DMS153 (cell line): ENCODE data around the gene CNTNAP2.

Source experiments
- DNase-seq: peaks from one replicate; lab custom pipeline; 2025; lab: John Stamatoyannopoulos, UW

Gene CNTNAP2

DNA sequence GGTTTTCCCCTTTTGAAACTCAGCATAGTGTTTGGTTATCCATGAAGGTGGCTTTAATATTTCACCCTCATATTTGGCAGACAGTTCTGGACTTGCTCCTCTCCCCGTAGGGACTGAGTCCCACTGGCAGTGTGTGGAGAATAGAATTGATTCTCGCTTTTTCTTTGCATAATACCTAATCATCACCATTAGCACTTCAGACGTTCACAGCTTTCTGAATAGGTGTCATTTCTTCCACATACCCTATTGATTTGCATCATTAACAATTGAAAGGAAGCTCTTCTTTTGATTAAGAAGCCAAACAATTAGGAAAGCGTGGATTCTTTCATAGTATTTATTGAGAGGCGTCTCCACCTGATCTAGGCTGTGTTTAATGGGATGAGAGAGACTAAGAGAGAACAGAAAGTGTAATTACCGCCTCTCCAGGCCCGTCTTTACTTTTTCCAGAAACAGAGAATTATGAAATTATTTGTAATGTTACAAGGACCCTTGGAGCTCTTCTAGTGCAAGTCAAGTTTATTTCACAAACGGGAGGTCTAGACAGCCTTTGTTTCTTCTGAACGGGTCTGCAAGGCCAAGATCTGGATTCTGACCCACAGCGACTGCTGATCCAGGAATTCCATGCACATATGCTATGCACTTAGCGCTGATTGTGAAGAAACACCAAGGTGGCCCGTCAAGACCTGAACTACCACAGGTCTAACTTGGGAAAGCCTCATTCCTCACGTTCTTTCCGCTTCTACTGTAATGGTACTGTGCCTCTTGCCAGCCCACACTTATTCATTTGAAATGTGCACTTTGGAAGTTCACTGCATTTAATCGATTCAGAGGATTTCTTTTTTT, 2224.1 kb downstream of the CNTNAP2 start:
- DNase-seq: no peak

DNA sequence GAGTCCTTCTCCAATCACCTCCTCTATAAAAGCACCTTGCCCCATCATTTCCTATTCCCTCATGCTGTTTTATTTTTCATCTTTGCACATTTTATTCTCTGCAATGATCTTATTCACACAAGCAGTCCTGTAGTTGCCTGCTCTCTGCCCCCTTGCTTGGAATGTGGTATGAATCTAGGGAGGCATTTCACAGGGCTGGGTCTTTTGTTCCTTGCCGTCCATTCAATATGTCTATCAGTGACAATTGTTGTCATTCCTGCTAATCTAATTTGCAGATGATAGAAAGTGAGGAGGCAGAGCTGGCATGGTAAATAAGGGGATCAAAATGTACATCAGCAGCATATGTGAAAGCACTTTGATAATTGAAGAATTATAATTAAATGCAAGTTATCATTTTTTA, 2227.8 kb downstream of the CNTNAP2 start:
- no peak for DNase-seq

DNA sequence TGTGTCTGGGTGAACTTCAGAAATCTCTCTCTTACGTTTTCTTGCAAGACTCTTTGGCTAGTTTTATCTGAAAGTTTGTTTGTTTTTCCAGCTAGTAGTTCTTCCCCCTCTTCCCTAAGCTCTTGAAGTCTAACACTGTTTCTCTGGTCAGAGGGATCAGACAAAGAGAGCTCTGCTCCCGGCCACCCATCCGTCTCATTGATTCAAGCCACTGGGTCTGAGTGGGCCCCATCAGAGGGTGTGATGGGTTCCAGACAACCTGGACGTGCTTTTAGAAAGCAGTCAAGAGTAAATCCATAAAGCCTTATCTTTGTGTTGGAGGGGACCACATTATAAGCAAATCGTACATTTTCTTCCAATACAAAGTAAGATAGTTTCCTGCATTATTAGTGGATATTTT, 2231.4 kb downstream of the CNTNAP2 start:
- DNase-seq: no peak

DNA sequence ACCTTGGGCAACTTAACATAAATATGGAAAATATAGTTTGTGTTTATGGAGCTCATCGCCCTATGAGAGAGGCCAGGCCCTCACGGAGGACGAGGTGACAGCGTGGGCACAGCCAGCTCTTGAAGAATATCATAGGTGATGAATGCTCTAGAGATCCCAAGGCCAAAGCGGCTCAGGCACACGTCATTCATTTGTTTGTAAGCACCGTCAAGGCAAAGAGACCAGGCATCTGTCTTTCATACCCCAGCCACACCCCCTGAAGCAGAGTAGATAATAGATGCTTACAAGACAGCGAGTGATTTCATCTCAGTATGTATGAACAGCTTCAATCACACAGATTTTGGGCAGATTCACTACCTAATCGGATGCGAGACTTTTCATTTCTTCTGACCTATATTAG, 2231.9 kb downstream of the CNTNAP2 start:
- DNase-seq: no peak

DNA sequence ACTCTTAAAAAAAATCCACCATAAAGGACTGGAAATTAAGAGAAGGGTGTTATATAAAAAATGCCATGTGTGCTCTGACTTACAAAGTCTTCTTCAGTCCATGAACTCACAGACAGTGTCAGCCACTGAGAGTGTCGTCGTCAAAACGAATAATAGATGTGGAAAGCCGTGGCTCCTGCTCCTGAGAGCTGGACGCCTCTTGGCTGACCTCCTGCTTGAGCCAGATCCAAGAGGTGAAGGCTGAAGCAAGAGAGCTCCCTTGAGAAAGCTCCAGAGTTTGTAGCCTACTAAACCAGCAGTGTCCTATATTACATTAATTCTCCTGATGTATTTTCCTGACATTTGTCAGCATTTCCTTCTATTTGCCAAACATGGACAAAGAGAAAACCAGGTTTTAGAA, 2239.7 kb downstream of the CNTNAP2 start:
- DNase-seq: no peak

DNA sequence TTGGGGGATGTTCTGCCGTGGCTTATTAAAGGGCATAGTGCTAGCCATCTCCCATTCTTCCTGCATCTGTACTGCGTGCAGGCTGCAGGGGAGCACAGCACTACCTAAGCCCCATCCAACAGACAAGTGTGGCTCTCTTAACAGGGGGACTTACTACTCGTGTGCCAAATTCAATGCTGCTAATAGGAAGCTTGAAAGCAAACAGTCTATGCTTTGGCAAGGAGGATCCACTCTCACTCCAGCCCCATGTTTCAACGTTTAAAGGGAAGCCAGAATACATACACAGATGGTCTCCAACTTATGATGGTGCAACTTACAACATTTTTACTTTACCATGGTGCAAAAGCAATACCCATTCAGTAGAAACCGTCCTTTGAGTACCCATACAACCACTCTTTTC, 2245.9 kb downstream of the CNTNAP2 start:
- DNase-seq: no peak

DNA sequence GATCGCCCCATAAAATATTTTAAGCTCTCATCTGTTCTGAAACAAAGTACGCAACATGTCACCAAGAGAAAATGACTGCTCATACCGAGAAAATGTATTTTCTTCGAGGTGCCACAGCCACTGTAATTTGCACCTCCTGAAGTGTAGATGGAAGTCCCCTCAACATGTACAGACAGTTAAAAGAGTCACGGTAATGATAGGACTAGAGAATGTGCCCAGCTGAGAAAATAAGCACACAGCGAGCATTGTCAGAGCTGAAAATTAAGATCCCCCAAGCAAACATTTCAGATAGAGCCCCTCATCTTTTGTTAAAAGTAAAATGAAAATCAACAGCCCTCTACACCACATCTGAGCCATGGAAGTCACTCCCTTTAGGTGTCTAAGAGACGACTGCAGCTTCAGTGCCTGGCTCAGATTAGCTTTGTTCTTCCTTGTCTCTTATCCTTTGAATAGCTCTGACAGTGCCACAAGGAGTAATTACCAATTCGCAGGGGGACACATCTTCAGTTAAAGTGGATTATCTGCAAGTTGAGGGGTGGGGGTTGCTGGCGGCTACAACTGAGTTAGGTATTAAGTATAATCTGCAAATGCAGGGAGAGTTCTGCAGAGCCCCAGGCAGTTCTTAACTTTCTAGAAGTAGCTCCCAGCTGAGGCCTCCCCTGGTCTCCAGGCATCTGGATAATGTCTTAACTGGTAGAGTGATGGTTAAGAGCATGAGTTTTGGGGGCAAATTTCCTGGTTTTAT, 2251.3 kb downstream of the CNTNAP2 start:
- no peak for DNase-seq

DNA sequence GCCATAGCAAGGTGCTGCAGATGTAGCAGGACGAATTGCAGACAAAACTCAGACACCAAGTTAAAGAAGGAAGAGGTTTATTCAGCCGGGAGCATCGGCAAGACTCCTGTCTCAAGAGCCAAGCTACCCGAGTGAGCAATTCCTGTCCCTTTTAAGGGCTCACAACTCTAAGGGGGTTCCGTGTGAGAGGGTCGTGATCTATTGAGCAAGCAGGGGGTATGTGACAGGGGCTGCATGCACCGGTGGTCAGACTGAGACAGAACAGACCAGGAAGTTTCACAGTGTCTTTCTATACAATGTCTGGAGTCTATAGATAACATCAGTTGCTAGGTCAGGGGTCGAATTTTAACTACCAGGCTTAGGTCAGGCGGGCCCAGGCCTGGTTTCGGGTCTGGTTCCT, 2252.0 kb downstream of the CNTNAP2 start:
- DNase-seq: no peak

DNA sequence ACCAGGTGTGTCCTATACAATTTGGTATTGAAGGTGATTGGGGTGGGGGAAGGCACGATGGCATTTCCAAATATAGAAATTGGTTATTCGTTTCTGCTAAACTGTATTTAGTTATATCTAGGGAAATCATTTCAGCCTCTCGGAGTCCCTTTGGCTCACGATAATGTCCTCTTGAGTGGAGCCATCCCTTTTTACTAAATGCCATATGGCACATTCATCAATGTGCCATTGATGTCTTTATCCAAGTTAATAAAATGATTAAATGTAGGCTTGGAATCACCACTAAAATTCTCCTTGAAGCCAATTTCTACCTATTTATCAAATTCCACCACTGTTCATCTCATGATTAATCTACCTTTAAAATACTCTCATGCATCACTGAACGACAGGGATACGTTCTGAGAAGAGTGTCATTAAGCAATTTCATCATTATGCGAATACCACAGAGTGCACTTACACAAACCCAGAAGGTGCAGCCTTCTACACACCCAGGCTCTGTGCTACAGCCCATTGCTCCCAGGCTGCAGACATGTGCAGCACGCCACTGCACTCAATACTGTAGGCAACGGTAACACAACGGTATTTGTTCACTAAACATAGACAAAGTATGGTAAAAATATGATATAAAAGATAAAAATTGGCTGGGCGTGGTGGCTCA, 2254.8 kb downstream of the CNTNAP2 start:
- DNase-seq: no peak

DNA sequence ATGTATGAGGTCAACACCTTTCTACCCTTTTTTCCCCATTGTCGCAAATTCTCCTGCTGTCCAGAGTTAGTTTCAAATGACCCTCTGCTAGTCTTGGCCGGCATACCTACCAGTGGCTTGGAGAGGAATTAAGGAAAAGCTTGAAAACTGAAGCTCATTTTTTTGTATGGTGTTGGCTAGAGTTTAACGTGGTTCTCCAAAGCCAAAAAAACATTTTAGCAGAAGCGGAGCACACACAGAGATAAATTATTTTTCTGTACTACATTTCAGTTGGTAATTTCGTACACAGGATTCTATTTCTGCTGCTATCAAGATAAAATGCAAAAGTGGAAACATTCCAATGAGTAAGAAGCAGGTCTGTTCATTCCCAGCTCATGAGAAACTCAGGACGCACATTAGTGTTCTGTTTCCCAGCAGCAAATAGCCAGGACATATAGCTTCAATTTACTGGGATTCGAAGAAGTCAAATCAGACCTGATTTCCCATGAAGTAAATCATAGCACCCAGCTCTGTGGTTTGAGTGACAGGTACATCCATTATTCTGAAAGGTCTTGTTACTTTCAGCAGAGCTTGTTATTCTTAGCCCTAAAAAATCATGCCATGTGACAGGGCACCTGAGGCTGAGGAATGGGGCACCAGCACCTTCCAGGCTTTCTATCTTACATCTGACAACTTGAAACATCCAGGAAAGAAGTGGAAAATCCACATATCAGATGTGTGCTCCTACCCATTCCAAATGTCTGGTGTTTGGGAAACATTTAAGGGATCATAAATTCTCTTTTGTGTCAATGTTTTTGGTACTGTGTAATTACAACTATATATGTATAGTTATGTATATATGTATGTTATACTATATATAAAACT, 2258.0 kb downstream of the CNTNAP2 start:
- no peak for DNase-seq

DNA sequence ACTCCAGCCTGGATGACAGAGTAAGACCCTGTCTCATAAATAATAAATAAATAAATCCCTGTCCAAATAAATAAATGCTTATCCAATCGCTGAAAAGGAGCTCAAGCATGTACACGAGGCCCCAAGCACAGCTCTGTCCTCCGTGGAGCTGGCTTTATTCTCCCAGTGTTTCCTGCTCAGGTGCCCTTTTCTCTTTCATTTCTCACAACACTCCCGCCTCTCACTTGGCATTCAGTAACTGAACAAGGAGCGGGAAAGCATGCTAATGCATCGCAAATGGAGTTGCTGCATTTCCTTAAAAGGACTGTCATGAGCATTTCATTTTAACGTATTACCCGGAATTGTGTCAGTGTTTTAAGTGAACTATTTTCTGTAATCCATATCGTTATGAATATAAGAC, 2263.1 kb downstream of the CNTNAP2 start:
- DNase-seq: no peak

DNA sequence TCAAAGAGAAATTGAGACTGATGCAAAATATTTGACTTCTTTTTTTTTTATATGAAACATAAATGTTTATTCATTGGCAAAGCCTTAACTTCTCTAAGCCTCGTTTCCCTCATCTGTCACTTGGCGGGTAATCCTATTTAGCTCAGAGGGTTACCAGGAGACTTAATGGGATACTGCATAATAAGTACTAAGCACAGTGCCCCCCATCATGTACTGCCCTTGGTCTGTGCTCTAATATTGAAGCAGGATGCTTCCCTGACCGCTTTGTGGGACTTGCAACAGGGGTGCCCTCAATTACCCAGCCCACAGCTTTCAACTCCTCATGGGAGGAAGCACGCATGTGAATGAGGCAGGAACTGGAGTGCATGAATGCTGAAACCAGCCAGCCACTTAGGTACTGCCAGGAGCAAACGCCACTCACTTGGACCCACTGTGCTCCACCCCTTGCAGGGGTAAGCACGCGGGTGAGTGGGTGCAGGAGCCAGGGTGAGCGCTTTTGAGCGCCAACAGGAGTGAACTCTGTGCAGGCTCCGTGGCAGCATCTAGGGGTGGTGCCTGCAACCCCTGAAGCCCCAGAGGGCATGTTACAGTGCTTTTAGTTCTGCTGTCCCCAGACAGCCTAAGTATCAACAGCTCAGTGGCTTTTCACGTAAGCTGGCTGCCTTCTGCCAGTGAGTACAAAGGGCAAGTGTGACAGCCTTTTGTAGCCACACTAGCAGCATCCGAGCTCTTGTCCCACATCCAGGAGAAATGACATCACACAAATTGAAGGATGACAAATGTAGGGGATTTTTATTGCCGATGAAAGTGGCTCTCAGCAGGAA, 2264.2 kb downstream of the CNTNAP2 start:
- DNase-seq: no peak

DNA sequence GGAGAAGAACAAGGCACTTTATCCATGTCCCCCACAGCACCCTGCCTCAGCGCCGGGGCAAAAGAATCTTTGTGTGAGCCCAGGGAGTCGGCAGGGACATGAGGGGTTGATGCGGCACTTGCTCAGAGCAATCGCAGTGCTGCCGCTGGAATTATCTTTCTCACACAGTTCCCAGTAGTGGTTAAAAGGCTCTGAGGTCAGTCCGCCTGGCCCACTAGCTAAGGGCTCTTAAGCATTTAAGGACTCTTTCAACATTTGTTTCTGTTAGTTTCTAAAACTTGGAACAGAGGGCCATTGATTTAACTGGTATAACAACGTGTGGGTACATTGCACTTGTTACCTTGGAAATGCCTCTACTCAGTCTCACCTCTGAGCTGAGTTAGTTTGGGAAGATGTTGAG, 2266.0 kb downstream of the CNTNAP2 start:
- DNase-seq: no peak

DNA sequence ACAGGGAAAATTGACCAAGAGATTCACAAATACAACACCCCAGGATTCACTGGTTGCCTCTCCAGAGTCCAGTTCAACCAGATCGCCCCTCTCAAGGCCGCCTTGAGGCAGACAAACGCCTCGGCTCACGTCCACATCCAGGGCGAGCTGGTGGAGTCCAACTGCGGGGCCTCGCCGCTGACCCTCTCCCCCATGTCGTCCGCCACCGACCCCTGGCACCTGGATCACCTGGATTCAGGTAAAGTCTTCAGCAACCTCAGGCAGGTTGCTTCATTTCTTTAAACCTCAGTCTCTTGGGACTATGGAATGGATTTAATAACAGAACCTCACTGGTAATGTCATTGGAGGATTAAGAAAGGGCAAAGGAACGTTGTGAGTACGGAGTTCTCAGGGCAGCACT, 2267.1 kb downstream of the CNTNAP2 start:
- no peak for DNase-seq

DNA sequence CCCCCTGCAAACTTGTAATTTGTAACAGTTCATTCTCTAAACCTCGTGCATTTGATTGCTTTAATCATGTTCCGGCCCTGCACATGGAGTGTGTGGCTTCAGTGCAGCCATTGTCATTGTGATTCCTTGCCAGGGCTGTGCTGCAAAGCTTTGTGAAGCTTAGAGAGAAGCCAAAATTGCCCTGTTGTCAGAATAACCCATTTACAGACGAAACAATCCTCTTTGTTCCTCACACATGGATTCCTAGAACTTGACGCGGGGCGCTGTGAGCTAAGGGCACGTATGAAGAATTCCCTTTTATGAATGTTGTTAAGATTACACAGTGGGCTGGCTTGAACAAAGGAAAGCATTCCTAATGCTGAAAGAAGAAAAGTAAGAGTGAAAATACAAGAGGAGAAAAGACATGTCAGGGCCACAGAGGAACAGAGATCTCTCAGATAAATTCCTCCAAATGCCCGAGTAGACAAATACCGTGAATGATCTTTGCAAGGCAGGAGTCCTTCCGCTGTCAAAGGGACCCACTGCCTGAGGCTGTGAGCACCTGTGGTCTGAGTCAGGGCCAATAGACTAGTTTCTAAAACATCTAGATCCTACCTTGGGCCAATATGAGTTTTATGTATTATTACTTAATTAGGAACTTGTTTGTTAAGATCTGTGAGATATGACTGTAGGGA, 2268.5 kb downstream of the CNTNAP2 start:
- DNase-seq: no peak

DNA sequence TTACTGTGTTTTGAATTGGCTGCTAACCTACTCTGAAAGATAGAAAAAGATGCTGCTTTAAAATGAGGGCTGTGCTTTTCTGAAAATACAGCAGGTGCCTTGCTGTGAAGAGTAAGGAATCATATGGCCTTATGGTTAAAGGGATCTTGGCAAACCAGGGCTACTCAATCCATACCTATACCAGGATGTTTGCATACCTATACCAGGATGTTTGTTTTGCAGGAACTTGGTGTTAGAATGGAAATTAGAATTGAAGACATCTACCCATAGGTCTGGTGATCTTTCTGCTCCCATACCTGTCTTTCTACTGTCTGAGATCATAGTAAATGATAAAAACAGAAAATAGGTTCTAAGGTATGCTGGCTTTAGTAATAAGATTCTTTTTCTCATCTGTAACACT, 2273.8 kb downstream of the CNTNAP2 start:
- DNase-seq: no peak

DNA sequence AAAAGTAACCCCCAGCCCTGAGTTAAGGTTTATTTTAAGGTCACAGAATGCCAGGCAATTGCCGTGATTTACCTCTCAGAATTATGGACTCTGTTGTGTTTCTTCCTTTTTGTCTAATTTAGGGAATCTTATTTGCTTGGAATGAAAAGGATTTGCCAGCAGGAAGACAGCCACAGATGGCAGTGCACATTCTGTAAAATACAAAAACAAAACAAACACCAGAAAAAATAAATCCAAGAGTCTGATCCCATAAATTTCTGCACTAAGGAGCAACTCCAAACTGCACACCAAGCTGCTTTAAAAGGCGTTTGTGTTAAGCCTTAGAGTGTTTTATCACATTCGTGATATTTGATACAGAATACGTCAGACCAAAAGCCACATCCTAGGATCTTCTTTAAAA, 2275.0 kb downstream of the CNTNAP2 start:
- DNase-seq: no peak

DNA sequence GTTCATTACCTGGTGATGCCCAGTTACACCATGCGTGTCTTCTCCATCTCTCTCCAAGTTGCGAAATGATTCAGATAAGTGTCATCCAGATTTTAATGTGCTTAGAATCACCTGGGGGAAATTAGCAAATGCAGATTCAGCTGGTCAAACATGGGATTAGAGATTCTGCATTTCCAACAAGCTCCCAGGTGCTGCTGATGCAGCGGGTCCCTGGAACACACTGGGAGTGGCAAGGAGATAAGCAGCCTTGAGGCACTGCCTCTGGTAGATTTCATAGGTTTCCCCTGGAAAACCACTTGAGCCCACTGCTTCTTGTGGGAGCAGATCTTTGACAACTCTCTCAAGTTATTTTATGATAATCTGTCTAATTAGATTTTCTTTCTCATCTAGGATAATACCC, 2278.0 kb downstream of the CNTNAP2 start:
- no peak for DNase-seq

DNA sequence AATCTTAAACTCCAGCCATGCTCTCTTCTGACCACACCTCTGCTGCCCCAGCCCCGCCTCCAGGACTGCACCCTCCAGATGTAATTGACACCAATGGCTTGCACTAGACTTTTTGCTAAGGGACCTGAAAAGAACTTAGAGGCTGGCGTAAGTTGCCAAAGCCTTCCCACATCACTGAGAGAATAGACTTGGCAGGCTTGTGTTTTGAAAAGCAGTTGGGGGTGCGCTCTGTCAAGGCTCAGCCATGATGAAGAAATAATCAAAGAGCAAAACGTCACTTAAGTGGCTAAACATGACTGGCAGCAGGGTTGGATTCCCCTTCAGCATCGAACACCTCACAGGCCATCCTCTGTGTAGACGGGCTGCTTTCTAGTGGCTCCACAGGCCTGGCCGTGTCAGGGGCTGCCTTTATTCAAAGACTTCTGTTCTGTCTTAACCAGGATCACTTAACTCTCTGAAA, 2278.8 kb downstream of the CNTNAP2 start:
- no peak for DNase-seq

DNA sequence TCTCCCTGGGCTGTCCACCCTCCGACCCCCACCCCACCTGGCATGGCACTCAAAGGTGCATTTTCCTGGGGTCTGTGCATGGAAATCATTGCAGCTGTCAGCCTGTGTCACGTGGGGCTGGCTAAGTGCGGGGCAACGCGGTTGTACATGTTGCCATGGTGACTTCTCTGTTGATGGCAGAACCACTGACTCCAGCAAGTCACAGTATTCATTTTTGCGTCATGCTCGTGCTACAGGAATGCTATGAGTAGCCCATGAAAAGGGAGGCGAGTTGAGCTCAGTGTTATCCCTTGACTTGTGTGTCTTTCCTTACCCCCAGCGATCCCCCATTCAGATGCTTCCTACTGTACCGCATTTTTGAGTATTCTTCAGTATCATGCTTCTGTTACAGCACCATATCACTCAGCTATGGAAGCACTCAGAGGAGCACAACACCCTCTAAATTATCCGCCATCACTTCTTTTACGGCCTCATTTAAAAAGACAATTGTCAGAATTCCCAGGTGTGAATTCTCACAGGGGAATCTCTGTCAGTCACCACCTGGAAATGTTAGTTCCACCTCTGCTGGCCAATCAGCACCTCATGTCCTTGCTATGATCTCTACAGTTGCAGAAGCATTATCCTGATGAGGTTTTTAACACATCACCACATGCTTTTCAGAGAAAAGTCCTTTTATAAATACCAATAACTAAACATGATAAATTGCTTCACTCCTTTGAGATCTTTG, 2279.6 kb downstream of the CNTNAP2 start:
- no peak for DNase-seq
